ENCODE data around the gene GLG1. TPM values are rescaled to one million over a fixed set of nuclear protein-coding genes. Genes with fewer than 3 reads are reported as not detected.
"Not testable (repeated sequence)": the region's sequence is repeated elsewhere in the genome, so short reads cannot be mapped to it uniquely, and the experiment has no call there.

GLG1 gene
- total and polyA plus RNA-seq, 2 experiments from 2014 or later: 142 to 148 TPM

- Histone ChIP-seq H3K4me3 (no peak overlapping the region), H3K27me3 (no peaks in the 10 kb centered on the region), H3K79me2 (no peaks in the 10 kb centered on the region), H3K9me2 (replicated peaks; ENCODE audit: insufficient read depth) (no peaks in the 10 kb centered on the region), H3K36me3 (replicated peaks; ENCODE audit: insufficient read depth, low read depth) (no peaks in the 10 kb centered on the region), H3K4me2 (no peak overlapping the region), H3K4me1 (ENCODE audit: insufficient read depth) (peaks cover 6% of the 10 kb centered on the region), H4K20me1 (ENCODE audit: insufficient read depth, poor library complexity, severe bottlenecking) (no peaks in the 10 kb centered on the region), H3K9me3 (ENCODE audit: low read depth) (no peaks in the 10 kb centered on the region), H2AFZ (no peak overlapping the region), H3K27ac (peak overlapping the region; percentile 93)
- TF ChIP-seq EZH2phosphoT487 (IDR thresholded peaks at IDR 0.05; ENCODE audit: low read depth, severe bottlenecking, unreplicated experiment) (no peak), CTCF (IDR thresholded peaks at IDR 0.05; ENCODE audit: poor library complexity) (no peak), EZH2 (IDR thresholded peaks at IDR 0.05; ENCODE audit: borderline replicate concordance) (no peak)
- WGBS (ENCODE audit: low lambda C conversion rate, missing lambda C conversion rate): 85% methylated on average over 8 of the region's 8 CpGs
- peak; percentile 66 for DNase-seq (ENCODE audit: low spot score)
Measured at GRCh38 chr16:74448990-74449389, 157.9 kb downstream of the GLG1 start.

GRCh38 chr16:74447578-74447977 lies 159.3 kb downstream of the GLG1 start:
- no peaks in the 10 kb centered on the region for H4K20me1 ChIP-seq (ENCODE audit: insufficient read depth, poor library complexity, severe bottlenecking)
- H3K9me2 ChIP-seq (replicated peaks; ENCODE audit: insufficient read depth): no peaks in the 10 kb centered on the region
- no peak overlapping the region for H3K4me2 ChIP-seq
- no peaks in the 10 kb centered on the region for H3K36me3 ChIP-seq (replicated peaks; ENCODE audit: insufficient read depth, low read depth)
- H3K9me3 ChIP-seq (ENCODE audit: low read depth): no peaks in the 10 kb centered on the region
- TF ChIP-seq EZH2 (IDR thresholded peaks at IDR 0.05; ENCODE audit: borderline replicate concordance): no peak
- TF ChIP-seq CTCF (IDR thresholded peaks at IDR 0.05; ENCODE audit: poor library complexity): no peak
- TF ChIP-seq EZH2phosphoT487 (IDR thresholded peaks at IDR 0.05; ENCODE audit: low read depth, severe bottlenecking, unreplicated experiment): no peak
- H3K4me1 ChIP-seq (ENCODE audit: insufficient read depth): peaks cover 6% of the 10 kb centered on the region
- H3K27me3 ChIP-seq: no peaks in the 10 kb centered on the region
- H3K27ac ChIP-seq: no peak overlapping the region
- no peak for DNase-seq (ENCODE audit: low spot score)
- H3K79me2 ChIP-seq: no peaks in the 10 kb centered on the region
- 92% methylated on average over 5 of the region's 5 CpGs for WGBS (ENCODE audit: low lambda C conversion rate, missing lambda C conversion rate)
- no peak overlapping the region for H3K4me3 ChIP-seq
- no peak overlapping the region for H2AFZ ChIP-seq

- Histone ChIP-seq H3K36me3 (replicated peaks; ENCODE audit: insufficient read depth, low read depth) (no peaks in the 10 kb centered on the region), H3K27ac (no peak overlapping the region), H3K9me2 (replicated peaks; ENCODE audit: insufficient read depth) (no peaks in the 10 kb centered on the region), H3K4me3 (no peak overlapping the region), H2AFZ (no peak overlapping the region), H3K27me3 (no peaks in the 10 kb centered on the region), H3K79me2 (no peaks in the 10 kb centered on the region), H4K20me1 (ENCODE audit: insufficient read depth, poor library complexity, severe bottlenecking) (no peaks in the 10 kb centered on the region), H3K9me3 (ENCODE audit: low read depth) (no peaks in the 10 kb centered on the region), H3K4me1 (ENCODE audit: insufficient read depth) (peaks cover 6% of the 10 kb centered on the region), H3K4me2 (no peak overlapping the region)
- DNase-seq (ENCODE audit: low spot score): no peak
- TF ChIP-seq EZH2 (IDR thresholded peaks at IDR 0.05; ENCODE audit: borderline replicate concordance) (no peak), CTCF (IDR thresholded peaks at IDR 0.05; ENCODE audit: poor library complexity) (no peak), EZH2phosphoT487 (IDR thresholded peaks at IDR 0.05; ENCODE audit: low read depth, severe bottlenecking, unreplicated experiment) (no peak)
- 94% methylated on average over 8 of the region's 8 CpGs for WGBS (ENCODE audit: low lambda C conversion rate, missing lambda C conversion rate)
Measured at GRCh38 chr16:74446866-74447265, 160.0 kb downstream of the GLG1 start.

- H3K4me1 ChIP-seq (ENCODE audit: insufficient read depth); DNase-seq (ENCODE audit: low spot score); H3K4me2 ChIP-seq: not testable (repeated sequence)
Measured at GRCh38 chr16:74443624-74444346, 163.1 kb downstream of the GLG1 start.

More at GRCh38 chr16:74443624-74444346, 163.1 kb downstream of the GLG1 start:
- not testable (repeated sequence) for H3K4me3 ChIP-seq; H3K36me3 ChIP-seq (replicated peaks; ENCODE audit: insufficient read depth, low read depth); H3K27me3 ChIP-seq; H3K9me3 ChIP-seq (ENCODE audit: low read depth); H2AFZ ChIP-seq; H3K9me2 ChIP-seq (replicated peaks; ENCODE audit: insufficient read depth); H3K79me2 ChIP-seq; H3K27ac ChIP-seq; H4K20me1 ChIP-seq (ENCODE audit: insufficient read depth, poor library complexity, severe bottlenecking)
- 98% methylated on average over 13 of the region's 13 CpGs for WGBS (ENCODE audit: low lambda C conversion rate, missing lambda C conversion rate)
